A673 (cell line): ENCODE measurements around the gene ABCA2. TPM values are rescaled to one million over a fixed set of nuclear protein-coding genes. Genes with fewer than 3 reads are reported as not detected.

Experiments used
- BruUV-seq: library from RNA; stranded (reverse); fragments of 400-500 nt; replicated peaks from 2 replicates; lab custom pipeline; 2021; lab: Mats Ljungman, UMichigan
- CTCF ChIA-PET: fragments of 300-600 bp; sonication (Branson Sonifier 250); formaldehyde crosslinking; loops from one replicate; lab custom pipeline; 2022; ENCODE audit warnings: antibody characterized with exemption; lab: Charles Lee
- POLR2A ChIA-PET: fragments of 300-600 bp; sonication (Branson Sonifier 250); formaldehyde crosslinking; loops from one replicate; lab custom pipeline; 2022; ENCODE audit warnings: antibody characterized with exemption; ENCODE audit not compliant: low non-redundant PET; lab: Charles Lee
- DNase-seq: peaks from one replicate; pipeline ENCODE4 v3.0.0-alpha.2; 2015; ENCODE audit warnings: low spot score
- H3K27ac ChIP-seq: fragments of 200-600 bp; sonication (generic); 2 replicates; pipeline ENCODE4 v1.5.1; 2016; ENCODE audit warnings: mixed run types, low read depth, mild to moderate bottlenecking, mixed read lengths, antibody characterized with exemption, low read length; ENCODE audit not compliant: poor library complexity, severe bottlenecking
- H3K27me3 ChIP-seq: fragments of 200-600 bp; sonication (generic); replicated peaks from 2 replicates; pipeline ENCODE4 v1.6.1; 2017; ENCODE audit warnings: mixed run types, low read depth, mild to moderate bottlenecking, mixed read lengths, antibody characterized with exemption, low read length; ENCODE audit not compliant: insufficient read depth, poor library complexity
- H3K36me3 ChIP-seq: fragments of 200-600 bp; sonication (generic); 2 replicates; pipeline ENCODE4 v1.6.1; 2016; ENCODE audit warnings: mixed run types, mild to moderate bottlenecking, mixed read lengths, antibody characterized with exemption, low read length; ENCODE audit not compliant: insufficient read depth, poor library complexity, severe bottlenecking
- H3K4me1 ChIP-seq: fragments of 200-600 bp; sonication (generic); 2 replicates; pipeline ENCODE4 v1.6.1; 2017; ENCODE audit warnings: mixed run types, mild to moderate bottlenecking, mixed read lengths, antibody characterized with exemption, low read length; ENCODE audit not compliant: insufficient read depth, poor library complexity, severe bottlenecking
- H3K4me3 ChIP-seq: fragments of 200-600 bp; sonication (generic); 2 replicates; pipeline ENCODE4 v1.5.1; 2016; ENCODE audit warnings: low read depth, mixed run types, mild to moderate bottlenecking, mixed read lengths, low read length; ENCODE audit not compliant: poor library complexity, severe bottlenecking
- H3K9me3 ChIP-seq: fragments of 200-600 bp; sonication (generic); 2 replicates; pipeline ENCODE4 v1.6.1; 2016; ENCODE audit warnings: mixed run types, low read depth, mild to moderate bottlenecking, mixed read lengths, antibody characterized with exemption, low read length; ENCODE audit not compliant: poor library complexity, severe bottlenecking
- EZH2 ChIP-seq: fragments of 200-600 bp; sonication (generic); IDR thresholded peaks from 2 replicates; pipeline ENCODE4 v1.6.1; 2017; ENCODE audit warnings: borderline replicate concordance, low read depth, mild to moderate bottlenecking, mixed read lengths, antibody characterized with exemption, low read length; ENCODE audit not compliant: poor library complexity, severe bottlenecking
- intact Hi-C: fragments of 100-400 bp; cut with micrococcal nuclease; formaldehyde crosslinking; loops from one replicate; pipeline ENCODE4 v1.10.0; 2022; ENCODE audit not compliant: unreplicated experiment
- total RNA-seq: library from RNA; stranded (reverse); gene quantifications from 2 replicates; pipeline ENCODE4 v1.2.3, GENCODE V29; 2021
- TF ChIP-seq, protein P1 (sequence below): fragments of 300-800, 200-600 bp; sonication (generic); conservative IDR thresholded peaks from 2 replicates; pipeline ENCODE4 v1.5.1; 2017; ENCODE audit warnings: low read depth, mild to moderate bottlenecking, antibody characterized with exemption, low read length, moderate library complexity, mixed read lengths

The ABCA2 gene
- total RNA-seq, 1 experiment from 2014 or later, result 27.8 TPM

DNA sequence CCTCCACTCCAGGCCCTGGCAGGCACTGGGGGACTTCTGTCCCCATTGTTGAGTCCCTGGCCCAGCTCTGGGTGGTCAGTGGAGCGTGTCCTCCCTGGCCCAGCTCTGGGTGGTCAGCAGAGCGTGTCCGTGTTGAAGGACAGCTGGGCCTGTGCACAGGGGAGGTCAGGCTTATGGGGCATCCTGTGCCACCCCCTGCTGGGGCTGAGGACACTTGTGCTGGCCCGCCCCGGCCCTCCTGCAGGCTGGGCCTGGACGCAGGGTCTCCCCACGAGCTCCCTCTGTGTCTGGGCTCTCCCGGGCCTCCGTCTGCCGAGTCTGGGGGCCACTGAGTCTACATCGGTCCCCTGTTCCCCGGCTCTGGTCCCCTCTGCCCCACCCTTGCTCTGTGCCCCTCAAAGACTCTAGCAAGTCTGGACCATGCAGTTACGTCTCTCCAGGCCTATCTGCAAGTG lies 20.2 kb downstream of the ABCA2 start:
- CTCF ChIA-PET, result no interaction called here
- Histone ChIP-seq H3K36me3 (peaks cover 3% of the 10 kb centered on the region), H3K27ac (no peak overlapping the region), H3K9me3 (no peaks in the 10 kb centered on the region), H3K27me3 (no peaks in the 10 kb centered on the region), H3K4me3 (no peak overlapping the region), H3K4me1 (no peaks in the 10 kb centered on the region)
- POLR2A ChIA-PET, result no interaction called here
- BruUV-seq, result no TSS peak
- intact Hi-C loops, result no loop called here
- DNase-seq, result no peak
- TF ChIP-seq, protein P1, sequence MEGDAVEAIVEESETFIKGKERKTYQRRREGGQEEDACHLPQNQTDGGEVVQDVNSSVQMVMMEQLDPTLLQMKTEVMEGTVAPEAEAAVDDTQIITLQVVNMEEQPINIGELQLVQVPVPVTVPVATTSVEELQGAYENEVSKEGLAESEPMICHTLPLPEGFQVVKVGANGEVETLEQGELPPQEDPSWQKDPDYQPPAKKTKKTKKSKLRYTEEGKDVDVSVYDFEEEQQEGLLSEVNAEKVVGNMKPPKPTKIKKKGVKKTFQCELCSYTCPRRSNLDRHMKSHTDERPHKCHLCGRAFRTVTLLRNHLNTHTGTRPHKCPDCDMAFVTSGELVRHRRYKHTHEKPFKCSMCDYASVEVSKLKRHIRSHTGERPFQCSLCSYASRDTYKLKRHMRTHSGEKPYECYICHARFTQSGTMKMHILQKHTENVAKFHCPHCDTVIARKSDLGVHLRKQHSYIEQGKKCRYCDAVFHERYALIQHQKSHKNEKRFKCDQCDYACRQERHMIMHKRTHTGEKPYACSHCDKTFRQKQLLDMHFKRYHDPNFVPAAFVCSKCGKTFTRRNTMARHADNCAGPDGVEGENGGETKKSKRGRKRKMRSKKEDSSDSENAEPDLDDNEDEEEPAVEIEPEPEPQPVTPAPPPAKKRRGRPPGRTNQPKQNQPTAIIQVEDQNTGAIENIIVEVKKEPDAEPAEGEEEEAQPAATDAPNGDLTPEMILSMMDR, result no peak
- no peak for TF ChIP-seq EZH2

DNA sequence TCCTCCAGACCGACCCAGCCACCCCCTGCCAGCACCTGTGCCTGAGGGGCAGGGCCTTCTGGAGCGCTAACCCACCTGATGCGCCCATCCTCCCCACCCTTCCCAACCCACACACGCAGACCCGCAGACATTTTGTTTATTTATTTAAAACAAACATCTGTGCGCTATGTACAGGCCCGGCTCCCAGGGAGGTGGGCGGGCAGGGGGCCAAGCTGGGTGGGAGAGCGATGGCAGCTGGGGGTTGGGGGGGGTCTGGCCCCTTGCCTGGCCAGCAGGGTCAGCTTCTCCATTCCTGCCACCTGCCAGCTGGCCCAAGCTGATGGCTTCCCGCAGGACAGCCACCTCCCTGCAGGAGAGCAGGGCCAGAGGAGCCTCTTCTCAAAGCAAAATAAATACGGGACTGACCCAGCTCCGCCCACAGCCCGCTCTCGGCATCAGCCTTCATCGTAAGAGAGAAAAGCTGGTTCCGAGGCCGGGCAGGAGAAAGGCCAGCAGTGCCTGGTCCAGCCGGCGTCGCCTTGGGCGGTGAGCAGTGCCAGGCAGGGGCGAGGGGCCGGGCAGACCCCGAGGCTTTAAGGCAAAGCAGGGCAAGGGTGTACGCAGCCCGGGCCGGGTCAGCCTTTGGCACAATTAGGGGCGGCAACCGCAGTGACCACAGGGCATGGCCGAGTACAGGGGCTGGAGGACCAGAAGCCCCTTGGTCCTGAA lies 20.8 kb downstream of the ABCA2 start:
- no peaks in the 10 kb centered on the region for H3K27me3 ChIP-seq
- no peak overlapping the region for H3K4me3 ChIP-seq
- intact Hi-C loops, result no loop called here
- H3K9me3 ChIP-seq, result no peaks in the 10 kb centered on the region
- TF ChIP-seq EZH2, result no peak
- TF ChIP-seq, protein P1, result no peak
- no TSS peak for BruUV-seq
- no peak overlapping the region for H3K27ac ChIP-seq
- H3K36me3 ChIP-seq, result peaks cover 3% of the 10 kb centered on the region
- H3K4me1 ChIP-seq, result no peaks in the 10 kb centered on the region
- ChIA-PET POLR2A (no interaction called here), CTCF (no interaction called here)
- no peak for DNase-seq

DNA sequence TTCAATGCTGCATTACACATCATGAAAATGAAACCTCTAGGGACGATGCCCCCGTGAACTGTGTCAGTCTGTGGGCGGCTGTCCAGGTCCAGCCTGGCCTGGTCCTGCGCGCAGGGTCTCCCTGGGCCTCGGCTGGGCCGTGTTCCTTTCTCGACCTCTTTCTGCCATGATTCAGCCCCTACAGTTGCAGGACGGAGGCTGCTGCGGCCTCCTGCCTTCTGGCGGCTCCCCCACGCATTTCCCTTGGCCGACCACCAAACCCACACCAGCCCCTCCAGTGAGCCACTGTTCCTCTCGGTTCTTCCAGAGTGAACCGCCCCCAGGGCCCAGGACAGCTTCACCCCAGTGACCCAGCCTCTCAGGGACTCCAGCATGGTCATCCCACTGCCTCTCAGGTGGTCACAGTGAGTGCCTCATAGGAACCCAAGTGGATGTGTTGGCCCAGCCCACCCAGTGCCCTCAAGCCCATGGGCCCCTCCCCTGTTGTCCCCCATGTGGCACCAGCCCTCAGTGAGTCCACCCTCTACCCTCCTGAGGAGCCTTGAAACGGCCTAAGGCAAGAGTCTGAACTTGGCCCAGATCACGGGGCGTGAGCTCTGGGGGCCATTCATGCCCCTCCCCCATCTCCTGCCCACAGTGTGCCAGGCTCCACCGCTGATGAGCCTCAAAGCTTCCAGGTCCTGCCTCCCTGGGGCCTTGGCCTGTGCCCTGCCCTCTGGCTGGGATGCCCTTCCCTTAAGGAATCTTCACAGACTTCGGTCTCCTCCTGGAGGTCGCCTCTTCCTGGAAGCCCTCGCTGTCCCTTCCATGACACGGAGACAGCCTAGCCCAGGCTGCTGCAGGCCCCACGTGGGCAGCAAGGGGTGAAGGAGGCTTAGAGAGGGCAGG lies 21.7 kb downstream of the ABCA2 start:
- TF ChIP-seq, protein P1, result no peak
- no peak for TF ChIP-seq EZH2
- no peak overlapping the region for H3K27ac ChIP-seq
- ChIA-PET CTCF (no interaction called here), POLR2A (no interaction called here)
- no peak overlapping the region for H3K4me3 ChIP-seq
- intact Hi-C loops, result no loop called here
- H3K27me3 ChIP-seq, result no peaks in the 10 kb centered on the region
- no peaks in the 10 kb centered on the region for H3K4me1 ChIP-seq
- DNase-seq, result no peak
- BruUV-seq, result no TSS peak
- peaks cover 3% of the 10 kb centered on the region for H3K36me3 ChIP-seq
- H3K9me3 ChIP-seq, result no peaks in the 10 kb centered on the region
